H1 (cell line): Measurements from ENCODE around the gene LTB.

Experiments
- CREB1 ChIP-seq: IDR thresholded peaks from 2 replicates; pipeline ENCODE4 v1.6.1; 2012; ENCODE audit warnings: inconsistent platforms
- TF ChIP-seq, protein P1 (sequence below): IDR thresholded peaks from 2 replicates; pipeline ENCODE4 v1.6.1; 2012; ENCODE audit warnings: inconsistent platforms

- TF ChIP-seq, protein P1, sequence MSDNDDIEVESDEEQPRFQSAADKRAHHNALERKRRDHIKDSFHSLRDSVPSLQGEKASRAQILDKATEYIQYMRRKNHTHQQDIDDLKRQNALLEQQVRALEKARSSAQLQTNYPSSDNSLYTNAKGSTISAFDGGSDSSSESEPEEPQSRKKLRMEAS = no peak
- TF ChIP-seq CREB1 = no peak
Measured at GRCh38 chr6:31531162-31531561, 51.1 kb downstream of the LTB start.
